SW 1271 (cell line): ENCODE measurements around the gene TMEM192.
"Not testable (repeated sequence)": the region's sequence is repeated elsewhere in the genome, so short reads cannot be mapped to it uniquely, and the experiment has no call there.

ENCODE experiments used
- DNase-seq, 2 experiments: peaks; one replicate each; lab custom pipeline; 2025; lab: John Stamatoyannopoulos, UW

Gene TMEM192

DNA sequence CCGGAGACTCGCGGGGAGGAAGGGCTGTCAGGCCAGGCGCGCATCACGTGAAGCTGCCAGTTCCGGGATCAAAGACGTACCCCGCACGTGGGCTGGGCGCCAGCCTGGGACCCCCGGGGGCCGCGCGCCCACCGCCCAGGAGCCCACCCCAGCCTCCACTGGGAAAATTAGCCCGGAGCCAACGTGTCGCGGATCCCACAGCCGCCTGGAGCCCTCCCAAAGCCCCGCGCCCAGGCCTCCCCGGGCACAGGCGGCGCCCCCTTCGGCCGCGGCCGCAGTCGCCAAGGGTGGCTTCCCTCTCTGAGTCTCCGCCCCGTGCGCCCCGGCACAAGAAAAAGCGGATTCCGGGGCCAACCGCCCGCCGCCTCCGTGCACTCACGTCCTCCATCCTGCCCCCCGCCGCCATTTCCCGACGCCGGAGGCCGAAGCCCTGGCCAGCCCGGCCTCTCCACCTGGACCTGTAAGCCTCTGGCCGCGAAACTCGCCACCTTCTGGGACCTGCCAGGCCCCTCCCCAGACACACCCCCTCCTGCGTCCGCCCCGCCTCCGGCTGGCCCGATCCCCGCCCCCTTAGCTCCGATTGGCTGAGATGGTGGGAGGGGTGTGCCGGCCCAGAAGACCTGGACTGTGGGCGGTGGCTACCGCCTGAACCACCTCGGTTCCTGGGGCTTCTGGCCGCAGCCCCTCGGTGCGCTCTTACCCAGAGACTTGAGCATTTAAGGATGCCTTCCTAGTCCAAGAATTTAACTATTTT, at the start of gene TMEM192:
TMEM192 (minus strand) TSS at position 493 of the 754 bp plus-strand sequence; CDS start at position 406, 87 bp downstream.
- DNase-seq: peak; percentile 40 to 88

DNA sequence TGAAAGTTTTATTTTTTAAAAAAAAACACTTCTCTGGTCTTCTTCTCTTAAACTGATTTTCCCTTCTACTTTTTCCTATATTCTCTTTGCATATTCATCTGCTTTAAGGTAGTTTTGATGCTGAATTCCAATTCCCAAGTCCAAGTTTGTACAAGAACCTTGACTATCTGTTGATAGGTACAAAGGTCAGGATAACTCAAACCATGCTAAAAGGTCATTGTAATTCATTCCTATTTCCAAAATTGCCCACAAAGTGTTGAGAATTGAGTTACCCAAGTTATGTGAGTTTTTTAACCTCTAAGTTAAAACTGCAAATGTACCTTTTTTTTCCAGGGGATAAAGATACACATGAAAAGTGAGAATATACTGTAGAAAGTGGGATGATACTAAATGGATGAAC, 46.1 kb upstream of the TMEM192 start:
- DNase-seq: no peak

DNA sequence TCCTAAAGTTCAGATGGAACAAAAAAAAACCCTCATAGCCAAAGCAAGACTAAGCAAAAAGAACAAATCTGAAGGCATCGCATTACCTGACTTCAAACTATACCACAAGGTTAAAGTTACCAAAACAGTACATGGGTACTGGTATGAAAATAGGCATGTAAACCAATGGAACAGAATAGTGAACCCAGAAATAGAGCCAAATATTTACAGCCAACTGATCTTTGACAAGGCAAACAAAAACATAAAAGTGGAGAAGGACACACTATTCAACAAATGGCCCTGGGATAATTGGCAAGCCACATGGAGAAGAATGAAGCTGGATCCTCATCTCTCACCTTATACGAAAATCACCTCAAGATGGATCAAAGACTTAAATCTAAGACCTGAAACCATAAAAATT, 44.2 kb upstream of the TMEM192 start:
- DNase-seq: no peak

DNA sequence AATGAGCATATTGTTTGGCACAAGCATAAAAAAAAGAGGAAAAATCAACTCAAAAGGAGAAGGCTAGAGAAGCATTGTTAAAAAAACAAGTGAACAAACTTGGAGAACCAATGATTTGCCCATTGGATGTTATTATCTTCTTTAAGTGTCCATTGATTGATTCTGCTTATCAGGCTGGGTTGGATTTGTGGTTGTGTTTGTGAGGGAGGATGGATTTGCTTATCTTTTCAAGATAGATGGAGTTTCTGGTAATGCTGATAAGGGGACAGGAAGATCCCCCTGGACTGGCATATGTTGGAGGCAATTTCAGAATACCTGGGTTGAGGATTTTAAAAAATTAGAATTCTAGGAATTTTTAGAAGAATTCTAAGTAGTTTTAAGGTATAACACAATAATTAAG, 41.8 kb upstream of the TMEM192 start:
- DNase-seq: no peak

DNA sequence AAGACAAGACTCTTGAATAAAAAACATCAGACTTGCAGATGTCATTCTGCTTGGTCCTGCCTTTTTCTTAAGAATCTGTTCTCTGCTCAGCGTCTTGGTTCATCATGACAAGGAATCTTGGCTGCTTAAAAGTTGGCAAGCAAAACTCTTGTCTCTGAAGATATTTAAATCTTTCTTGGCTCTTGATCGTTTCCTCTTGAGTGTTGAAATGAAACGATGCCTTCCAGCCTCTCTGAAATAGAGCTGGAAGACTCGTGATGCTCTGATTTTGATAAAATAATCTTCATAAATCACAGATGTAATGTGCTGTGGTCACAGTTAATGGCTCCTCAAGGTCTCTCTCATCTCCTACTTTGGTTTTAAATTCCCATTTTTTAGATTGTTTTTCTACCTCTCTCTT, 39.9 kb upstream of the TMEM192 start:
- no peak for DNase-seq

DNA sequence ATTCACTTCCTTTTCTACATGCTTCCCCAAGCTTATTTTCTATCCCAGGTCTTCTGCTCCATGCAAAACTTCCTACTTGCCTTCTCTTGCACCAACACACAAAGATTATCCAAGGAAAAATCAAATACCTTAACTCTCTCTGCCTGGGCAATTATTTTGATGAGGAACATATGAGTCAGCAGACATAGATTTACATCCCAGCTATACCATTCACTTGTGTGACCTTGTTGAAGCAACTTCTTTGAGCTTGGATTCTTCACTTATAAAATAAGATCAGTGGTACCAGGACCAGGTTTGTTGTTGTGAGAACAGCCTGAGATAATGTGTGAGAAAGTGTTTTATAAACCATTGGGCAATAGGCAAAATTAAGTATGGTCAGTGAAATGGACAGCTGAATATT, 39.1 kb upstream of the TMEM192 start:
- DNase-seq: no peak

DNA sequence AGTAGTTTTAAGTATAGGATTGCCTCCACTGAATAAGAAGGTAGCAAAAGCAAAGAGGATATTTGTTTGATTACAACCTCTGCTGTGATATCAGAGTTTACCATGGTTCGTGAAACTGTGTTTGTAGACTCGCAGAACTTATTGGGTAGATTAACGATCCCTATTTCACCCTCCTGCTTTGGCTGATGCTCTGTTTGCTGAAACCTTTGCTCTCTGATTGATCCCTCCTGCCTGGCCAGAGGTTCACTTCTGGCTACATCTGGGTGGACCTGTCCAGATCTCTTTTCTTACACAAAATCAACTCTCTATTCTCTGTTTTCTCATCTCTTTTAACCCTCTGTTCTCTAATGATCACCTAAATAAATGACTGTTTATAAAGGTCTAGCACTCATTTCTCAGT, 37.9 kb upstream of the TMEM192 start:
- no peak for DNase-seq

DNA sequence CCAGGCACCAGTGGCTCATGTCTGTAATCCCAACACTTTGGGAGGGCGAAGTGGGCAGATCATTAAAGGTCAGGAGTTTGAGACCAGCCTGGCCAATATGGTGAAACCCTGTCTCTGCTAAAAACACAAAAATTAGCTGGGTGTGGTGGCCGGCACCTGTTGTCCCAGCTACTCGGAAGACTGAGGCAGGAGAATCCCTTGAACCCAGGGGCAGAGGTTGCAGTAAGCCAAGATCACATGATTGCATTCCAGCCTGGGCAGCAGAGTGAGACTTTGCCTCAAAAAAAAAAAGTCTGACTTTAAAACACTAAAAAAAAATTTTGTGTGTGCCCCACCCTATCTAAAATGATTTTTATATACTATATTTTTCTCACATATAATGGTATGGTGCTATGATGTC, 26.2 kb upstream of the TMEM192 start:
- DNase-seq: no peak

DNA sequence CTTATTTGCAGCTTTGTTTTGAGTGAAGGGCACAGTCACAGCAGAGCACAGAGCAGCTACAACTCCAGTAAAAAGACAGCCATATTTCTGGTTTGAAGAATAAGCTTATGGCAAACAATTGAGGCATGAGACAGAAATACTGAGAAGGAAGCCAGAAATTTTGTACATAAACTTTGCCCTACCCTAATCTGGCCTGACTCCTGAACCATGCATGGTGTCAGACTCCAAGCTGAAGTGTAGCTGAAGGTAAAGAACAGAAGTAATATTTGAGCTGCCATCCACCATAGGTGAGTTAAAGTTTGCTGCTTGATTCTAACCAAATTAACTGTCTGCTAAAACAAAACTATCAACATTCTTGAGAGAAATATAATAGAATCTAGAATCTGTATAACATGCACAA, 24.5 kb upstream of the TMEM192 start:
- no peak for DNase-seq

DNA sequence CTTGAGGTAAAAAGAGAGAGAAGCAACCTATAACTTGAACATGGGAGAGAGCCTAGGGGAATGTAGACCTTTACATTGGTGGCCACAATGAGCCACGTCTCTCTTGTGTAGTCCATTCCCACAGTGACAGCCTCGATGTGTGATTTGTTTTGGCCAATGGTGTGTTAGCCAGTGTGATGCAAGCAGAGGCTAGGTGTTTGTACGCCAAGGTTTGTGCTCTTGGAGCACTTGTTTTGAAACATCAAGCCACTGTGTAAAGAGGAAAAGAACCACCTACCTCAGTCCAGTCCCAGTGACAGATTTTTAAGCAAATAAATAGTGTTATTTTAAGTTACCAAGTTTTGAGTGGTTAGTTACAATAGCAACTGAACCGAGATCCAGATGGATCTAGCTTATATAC, 23.9 kb upstream of the TMEM192 start:
- no peak for DNase-seq

DNA sequence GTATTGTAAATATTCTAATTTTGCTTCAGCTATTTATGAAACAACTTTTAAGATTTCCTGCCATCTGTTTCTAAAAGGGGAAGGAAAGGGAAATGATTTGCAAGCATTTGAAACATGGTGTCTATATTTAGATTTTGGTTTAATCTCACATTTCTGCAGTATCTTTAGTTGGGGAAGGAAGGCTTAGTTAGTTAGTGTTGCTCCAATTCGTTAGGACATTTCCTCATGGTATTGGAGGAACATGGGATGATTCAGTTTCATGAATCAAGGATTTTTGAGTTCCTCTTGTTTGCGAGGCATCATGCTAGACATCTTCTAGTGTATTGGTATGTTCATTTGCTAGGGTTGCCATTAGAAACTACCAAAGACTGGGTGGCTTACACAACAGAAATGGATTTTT, 20.5 kb upstream of the TMEM192 start:
- DNase-seq: no peak

DNA sequence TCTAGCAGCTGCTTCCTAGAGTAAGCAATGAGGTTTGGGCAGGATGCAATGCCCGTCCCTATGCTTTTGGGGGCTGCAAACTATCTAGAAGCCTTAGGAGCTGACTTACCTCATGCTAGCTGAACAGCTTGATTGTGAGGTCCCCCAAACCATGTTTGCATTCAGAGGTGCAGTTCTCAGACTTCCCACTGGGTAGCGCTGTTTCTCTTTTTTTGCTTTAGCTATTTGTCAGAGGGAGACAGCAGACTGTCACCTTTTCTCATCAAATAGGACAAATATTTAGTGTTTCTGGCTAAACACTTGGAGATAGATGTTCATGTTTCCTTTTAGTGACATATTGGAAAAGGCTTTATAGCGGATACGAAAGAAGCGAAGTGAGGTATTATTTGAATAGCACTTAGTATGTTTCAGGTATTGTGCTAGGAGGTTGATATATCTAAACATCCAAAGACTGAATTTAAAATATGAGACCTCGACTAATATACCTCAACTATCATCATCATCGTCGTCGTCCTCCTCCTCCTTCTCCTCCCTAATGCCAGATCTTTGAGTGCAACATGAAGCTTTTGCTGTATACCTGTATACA, 18.7 kb upstream of the TMEM192 start:
- DNase-seq: peak in 1 of 2 experiments; percentile 35

DNA sequence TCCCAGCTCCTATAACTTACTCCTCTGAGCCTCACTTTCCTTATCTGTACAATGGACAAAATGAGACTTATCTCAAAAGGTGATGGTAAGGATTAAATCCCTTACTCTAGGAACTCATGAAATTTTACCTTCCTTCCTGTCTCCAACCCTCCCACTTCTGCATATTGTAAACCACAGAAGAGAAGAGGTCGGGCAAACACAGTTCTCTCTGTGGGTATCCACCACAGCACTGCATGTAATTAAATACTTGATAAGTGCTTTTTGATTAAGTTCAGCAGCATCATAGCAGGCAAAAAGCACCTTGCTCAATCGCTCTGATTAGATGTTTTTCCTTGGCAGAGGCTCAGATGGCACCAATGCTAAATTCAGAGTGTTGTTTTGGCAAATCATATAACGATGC, 17.3 kb upstream of the TMEM192 start:
- no peak for DNase-seq

DNA sequence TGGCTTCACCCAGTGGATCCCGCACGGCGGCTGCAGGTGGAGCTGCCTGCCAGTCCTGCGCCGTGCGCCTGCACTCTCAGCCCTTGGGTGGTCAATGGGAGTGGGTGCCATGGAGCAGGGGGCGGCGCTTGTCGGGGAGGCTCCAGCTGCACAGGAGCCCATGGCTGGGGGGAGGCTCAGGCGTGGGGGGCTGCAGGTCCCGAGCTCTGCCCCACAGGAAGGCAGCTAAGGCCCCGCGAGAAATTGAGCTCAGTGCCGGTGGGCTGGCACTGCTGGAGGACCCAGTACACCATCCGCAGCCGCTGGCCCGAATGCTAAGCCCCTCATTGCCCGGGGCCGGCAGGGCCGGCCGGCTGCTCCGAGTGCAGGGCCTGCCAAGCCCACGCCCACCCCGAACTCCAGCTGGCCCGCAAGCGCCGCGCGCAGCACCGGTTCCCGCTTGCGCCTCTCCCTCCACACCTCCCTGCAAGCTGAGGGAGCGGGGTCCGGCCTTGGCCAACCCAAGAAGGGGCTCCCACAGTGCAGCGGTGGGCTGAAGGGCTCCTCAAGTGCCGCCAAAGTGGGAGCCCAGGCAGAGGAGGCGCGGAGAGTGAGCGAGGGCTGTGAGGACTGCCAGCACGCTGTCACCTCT, 13.3 kb upstream of the TMEM192 start:
- DNase-seq: not testable (repeated sequence)

DNA sequence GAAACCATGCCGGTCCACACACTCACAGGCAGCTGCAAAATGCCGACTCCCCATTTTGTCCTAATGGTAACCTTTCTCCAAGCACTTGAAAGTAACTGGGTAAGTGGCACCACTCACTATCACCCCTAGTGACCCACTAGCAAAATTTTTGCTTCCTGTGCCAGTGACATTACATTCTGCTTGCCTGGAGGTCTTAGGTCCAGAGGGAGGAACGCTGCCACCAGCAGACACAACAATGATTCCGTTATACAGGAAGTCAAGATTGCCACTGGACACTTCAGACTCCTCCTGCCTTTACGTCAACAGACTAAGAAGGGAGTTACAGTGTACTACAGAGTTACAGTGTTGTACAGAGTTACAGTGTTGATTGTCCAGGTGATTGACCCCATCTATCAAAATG, 11.8 kb upstream of the TMEM192 start:
- no peak for DNase-seq

DNA sequence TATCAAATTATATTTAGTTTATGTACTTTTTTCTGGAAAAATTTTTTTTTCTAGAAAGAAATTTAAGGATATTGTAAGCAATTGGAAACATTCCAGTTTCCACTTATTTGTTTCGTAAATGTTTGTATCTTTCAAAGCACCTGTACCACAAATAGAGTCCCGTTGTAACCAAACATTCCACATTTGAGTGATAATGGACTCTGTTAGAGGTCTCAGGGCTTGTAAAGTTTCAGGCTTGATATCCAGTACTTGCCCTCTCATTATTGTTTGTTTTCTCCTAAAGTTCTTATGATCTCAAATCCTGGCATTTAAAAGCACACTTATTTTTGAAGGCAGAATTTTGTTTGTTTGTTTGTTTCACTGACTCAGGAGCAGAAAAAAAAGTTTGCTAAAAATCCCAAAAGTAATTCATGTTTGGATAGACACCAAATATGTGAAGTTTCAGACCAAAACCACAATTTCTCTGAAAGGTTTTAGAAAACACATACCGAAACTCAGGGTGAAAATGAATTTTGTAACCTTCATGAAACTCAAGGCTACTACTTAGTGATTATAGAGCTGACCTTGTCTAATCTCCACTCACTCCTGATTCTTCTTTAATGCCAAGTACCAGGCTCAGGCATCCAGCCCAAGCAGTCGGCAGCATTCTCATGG, 5.7 kb upstream of the TMEM192 start:
- DNase-seq: no peak

DNA sequence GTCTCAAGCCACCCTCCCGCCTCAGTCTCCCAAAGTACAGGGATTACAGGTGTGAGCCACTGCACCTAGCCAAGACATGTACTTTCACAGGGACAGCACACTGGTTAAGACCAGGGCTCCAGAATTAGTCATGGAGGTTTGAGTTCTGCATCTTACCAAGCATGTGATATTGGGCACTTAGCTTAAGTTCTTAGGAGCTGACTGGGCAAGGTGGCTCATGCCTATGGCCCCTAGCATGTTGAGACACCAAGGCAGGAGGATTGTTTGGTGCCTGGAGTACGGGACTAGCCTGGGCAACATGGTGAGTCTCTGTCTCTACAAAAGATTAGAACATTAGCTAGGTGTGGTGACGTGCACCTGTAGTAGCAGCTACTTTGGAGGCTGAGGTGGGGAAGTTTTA, 2.6 kb upstream of the TMEM192 start:
- DNase-seq: no peak

DNA sequence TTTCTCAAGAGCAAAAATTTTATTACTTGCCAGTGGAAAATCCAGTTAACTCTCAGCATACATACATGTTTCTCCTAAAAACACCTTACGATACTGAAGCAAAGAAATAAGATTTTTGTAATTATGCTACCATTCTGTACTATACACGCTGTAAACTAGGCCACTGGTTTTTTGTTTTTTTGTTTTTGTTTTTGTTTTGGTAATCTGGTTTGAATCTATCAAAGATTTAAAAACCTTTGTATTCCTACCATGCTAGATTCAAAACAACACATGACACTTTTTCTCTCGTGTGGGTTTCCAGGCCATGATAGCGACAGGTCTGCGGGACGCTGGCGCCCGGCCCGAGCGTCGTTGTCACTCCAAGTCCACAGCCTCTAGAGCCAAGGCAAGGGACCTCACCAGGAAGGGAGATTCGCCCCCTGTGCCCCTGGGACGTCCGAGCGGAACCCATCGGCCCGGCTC, 723 bp downstream of the TMEM192 start:
- DNase-seq: no peak

DNA sequence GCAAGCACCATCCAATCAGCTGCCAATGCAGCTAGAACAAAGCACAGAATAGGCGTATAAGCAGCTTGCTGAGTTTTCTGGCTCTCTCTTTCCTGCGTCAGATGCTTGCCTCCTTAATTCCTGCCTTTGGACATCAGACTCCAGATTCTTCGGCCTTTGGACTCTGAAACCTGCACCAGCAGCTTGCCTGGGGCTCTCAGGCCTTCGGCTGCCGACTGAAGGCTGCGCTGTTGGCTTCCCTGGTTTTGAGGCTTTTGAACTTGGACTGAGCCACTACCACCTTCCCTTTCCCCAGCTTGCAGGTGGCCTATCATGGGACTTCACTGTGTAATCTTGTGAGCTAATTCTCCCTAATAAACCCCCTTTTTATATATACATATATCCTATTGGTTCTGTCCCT, 6.1 kb downstream of the TMEM192 start:
- DNase-seq: no peak

DNA sequence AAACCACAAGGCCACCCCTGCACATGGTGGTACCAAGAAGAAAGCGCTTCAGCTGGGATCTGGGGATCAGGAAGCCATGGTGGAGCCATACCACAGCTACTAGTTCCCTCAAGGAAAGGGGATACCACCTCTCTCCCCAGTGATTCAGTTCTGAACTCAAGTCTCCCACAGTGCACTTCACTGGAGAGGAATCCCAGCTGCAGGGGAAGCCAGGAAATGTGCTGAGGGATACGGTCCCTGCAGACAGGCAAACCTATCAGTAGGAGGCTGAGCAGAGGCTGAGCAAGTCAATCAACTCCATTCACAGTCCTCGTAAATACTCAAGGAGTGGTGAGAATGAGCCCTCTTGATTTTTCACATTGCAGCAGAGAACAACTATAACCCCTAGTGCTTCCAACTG, 11.0 kb downstream of the TMEM192 start:
- no peak for DNase-seq

DNA sequence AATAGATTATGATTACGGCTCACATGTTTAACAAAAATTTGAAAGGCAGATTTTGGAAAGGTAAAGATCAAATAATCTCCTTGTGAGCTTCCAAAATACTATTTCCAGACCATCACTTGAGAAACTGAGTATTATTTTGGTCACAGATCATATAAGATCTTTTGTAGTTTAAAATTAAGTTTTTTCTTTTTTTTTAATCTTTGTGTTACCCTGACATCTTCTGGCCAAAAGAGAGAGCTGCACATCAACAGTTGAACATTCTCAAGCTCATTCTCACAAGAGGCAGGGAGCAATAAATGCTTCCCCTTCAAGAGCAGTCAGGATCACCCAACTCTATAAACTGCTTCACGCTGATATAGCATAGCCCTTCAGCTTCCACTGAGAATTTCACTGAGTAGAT, 15.9 kb downstream of the TMEM192 start:
- DNase-seq: peak in 1 of 2 experiments; percentile 4

DNA sequence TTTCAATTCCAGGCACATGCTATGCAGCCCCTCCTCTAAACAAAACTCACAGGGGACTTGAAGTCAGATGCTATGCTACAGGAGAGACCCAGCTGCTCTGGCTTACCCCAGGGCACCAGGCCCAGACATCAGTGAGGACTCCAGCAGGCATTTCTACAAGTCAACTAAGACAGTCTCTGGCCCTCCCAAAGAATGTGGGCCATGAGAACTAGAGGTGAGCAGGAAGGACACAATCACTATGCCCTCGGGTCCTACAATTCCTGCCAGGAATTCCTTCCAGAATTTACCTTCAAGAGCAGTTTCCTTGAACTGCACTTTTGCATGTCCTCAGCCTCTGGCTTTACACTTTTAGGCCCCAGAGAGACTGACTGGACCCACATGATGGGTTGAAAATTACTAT, 17.4 kb downstream of the TMEM192 start:
- DNase-seq: no peak

DNA sequence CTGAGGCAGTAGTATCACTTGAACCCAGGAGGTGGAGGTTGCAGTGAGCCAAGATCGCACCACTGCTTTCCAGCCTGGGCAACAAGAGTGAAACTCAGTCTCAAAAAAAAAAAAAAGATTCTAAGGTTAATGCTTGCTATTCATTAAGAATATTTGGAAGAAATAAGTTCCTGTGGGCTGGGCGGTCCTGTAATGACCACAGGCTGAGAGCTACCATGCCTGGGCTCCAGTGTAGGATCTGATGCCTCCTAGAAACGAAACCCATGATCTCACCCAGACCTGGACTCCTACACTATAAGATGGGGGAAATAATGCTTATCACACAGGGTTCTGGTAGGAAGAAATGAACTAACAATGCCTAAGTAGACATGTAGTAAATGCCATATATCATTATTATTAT, 17.8 kb downstream of the TMEM192 start:
- DNase-seq: no peak
